GM12878 (cell line): ENCODE measurements around the gene ARAF.

Source experiments
- CEBPB ChIP-seq, 2 experiments: fragments of 150-350 bp in 1 of 2; IDR thresholded peaks; 2 replicates each; pipeline ENCODE4 v1.6.1; 2012 to 2014; ENCODE audit warnings: low read depth in 2 of 2, low read length in 2 of 2, borderline replicate concordance in 1 of 2, inconsistent platforms in 1 of 2
- CHD1 ChIP-seq: IDR thresholded peaks from 2 replicates; pipeline ENCODE4 v1.6.1; 2012; ENCODE audit warnings: low read depth, low read length, improper control_type of control experiment
- CREM ChIP-seq: IDR thresholded peaks from 2 replicates; pipeline ENCODE4 v1.6.1; 2014; ENCODE audit warnings: antibody characterized with exemption, low read depth
- CTCF ChIP-seq, 3 experiments: IDR thresholded peaks in 2 of 3; conservative IDR thresholded peaks in 1 of 3; 2 replicates each; pipeline ENCODE4 v1.5.1; 2011; ENCODE audit warnings: low read depth in 3 of 3, low read length in 3 of 3, mild to moderate bottlenecking in 3 of 3, control low read depth in 2 of 3, moderate library complexity in 2 of 3, inconsistent platforms in 1 of 3, mixed read lengths in 1 of 3; ENCODE audit not compliant: control insufficient read depth in 2 of 3, insufficient read depth in 1 of 3; ENCODE audit errors: extremely low read depth in 1 of 3
- EZH2 ChIP-seq: IDR thresholded peaks from 2 replicates; pipeline ENCODE4 v1.6.1; 2012; ENCODE audit warnings: low read depth, mild to moderate bottlenecking, control low read depth, inconsistent platforms, low read length, borderline replicate concordance; ENCODE audit not compliant: control insufficient read depth
- FOS ChIP-seq: IDR thresholded peaks from 3 replicates; pipeline ENCODE4 v1.6.1; 2011; ENCODE audit warnings: borderline replicate concordance; ENCODE audit not compliant: insufficient read length; ENCODE audit errors: extremely low read depth
- JUND ChIP-seq: IDR thresholded peaks from 2 replicates; pipeline ENCODE4 v1.6.1; 2012; ENCODE audit warnings: low read depth, mild to moderate bottlenecking, low read length, improper control_type of control experiment, moderate library complexity
- NRF1 ChIP-seq: conservative IDR thresholded peaks from 2 replicates; pipeline ENCODE4 v1.6.1; 2011; ENCODE audit warnings: mild to moderate bottlenecking, low read depth, low read length, improper control_type of control experiment
- POLR2A ChIP-seq: IDR thresholded peaks from 2 replicates; pipeline ENCODE4 v1.6.1; 2011; ENCODE audit warnings: low read depth, mild to moderate bottlenecking, low read length
- REST ChIP-seq: IDR thresholded peaks from 2 replicates; pipeline ENCODE4 v1.6.1; 2012; ENCODE audit warnings: mild to moderate bottlenecking, low read depth, low read length
- SIN3A ChIP-seq: IDR thresholded peaks from 2 replicates; pipeline ENCODE4 v1.6.1; 2012; ENCODE audit warnings: low read depth, low read length, improper control_type of control experiment
- TBL1XR1 ChIP-seq: IDR thresholded peaks from 2 replicates; pipeline ENCODE4 v1.6.1; 2012; ENCODE audit warnings: low read depth, low read length, improper control_type of control experiment

- TF ChIP-seq POLR2A (no peak), FOS (no peak), NRF1 (no peak), CTCF (IDR thresholded peaks at IDR 0.05 in 2 of 3, conservative IDR thresholded peaks at IDR 0.05 in 1 of 3; ENCODE audit: control insufficient read depth in 2 of 3, extremely low read depth in 1 of 3, insufficient read depth in 1 of 3, low read depth in 3 of 3, low read length in 3 of 3) (no peak), CREM (no peak), REST (no peak), CHD1 (no peak), TBL1XR1 (no peak), EZH2 (no peak), SIN3A (no peak), JUND (no peak), CEBPB (IDR thresholded peaks at IDR 0.05; ENCODE audit: borderline replicate concordance in 1 of 2, low read depth in 2 of 2, low read length in 2 of 2) (no peak)
These were observed 24.3 kb downstream of the ARAF start for GRCh38 chrX:47585273-47585672.
